Measurements from ENCODE around the gene PARD3. TPM values are rescaled to one million over a fixed set of nuclear protein-coding genes. Genes with fewer than 3 reads are reported as not detected.

PARD3 gene
- total RNA-seq, 4 donors from 2014 or later = 42.6 to 63.6 (median 55.2) TPM

DNA sequence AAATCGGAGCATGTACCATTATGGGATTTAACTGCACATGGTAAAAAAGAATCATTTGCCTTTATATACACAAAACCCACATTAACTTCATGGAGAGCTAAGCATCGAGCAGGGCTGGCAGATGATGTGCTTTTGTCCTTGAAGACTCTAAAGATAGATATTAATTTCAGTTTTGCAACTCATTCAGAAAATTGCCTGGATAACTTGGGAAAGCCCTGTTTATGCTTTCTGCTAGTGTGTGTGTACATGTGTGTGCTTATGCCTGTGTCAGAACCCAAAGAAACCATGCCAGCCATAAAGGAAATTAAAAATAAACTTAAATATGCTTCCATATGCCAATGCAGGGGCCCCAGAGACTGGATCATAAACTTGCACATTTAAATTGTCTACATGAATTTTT lies 640.0 kb downstream of the PARD3 start:
- TF ChIP-seq, protein P1, sequence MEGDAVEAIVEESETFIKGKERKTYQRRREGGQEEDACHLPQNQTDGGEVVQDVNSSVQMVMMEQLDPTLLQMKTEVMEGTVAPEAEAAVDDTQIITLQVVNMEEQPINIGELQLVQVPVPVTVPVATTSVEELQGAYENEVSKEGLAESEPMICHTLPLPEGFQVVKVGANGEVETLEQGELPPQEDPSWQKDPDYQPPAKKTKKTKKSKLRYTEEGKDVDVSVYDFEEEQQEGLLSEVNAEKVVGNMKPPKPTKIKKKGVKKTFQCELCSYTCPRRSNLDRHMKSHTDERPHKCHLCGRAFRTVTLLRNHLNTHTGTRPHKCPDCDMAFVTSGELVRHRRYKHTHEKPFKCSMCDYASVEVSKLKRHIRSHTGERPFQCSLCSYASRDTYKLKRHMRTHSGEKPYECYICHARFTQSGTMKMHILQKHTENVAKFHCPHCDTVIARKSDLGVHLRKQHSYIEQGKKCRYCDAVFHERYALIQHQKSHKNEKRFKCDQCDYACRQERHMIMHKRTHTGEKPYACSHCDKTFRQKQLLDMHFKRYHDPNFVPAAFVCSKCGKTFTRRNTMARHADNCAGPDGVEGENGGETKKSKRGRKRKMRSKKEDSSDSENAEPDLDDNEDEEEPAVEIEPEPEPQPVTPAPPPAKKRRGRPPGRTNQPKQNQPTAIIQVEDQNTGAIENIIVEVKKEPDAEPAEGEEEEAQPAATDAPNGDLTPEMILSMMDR (IDR thresholded peaks at IDR 0.05) = no peak
- TF ChIP-seq POLR2A (IDR thresholded peaks at IDR 0.05) = no peak
- no peak for TF ChIP-seq EP300 (IDR thresholded peaks at IDR 0.05)
- no peaks in the 10 kb centered on the region for H3K27me3 ChIP-seq

DNA sequence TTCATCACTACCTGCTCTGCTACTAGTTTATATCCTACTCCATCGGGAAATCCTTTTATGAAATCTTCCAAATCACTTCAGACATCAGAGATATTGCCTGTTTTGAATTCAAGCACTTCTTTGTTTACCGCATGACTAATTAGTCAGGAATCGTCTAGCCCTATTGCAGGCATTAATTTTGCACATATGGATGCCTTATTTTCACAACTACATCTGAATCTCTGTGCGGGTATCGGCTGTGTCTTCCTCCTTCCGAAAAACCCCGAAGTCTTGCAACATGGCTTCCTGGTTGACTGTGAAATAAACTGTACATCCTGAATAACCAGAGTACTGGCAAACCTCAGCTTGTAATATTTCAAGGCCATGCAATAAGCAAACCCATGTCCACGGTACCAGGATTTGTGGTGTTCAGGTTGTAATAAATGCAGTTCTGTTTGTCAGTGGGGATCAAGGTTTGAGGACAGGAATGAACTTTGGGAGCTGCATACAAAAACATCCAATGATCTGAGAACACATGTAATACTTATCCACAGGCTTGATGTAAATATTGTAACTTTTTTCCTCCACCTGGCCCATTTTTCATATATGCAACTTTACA lies 642.1 kb downstream of the PARD3 start:
- no peaks in the 10 kb centered on the region for H3K36me3 ChIP-seq

More for the DNA sequence above, 640.0 kb downstream of the PARD3 start:
- Histone ChIP-seq H3K4me1 (peaks cover 0 to 5% (median 0%) of the 10 kb centered on the region in 4 donors), H3K36me3 (no peaks in the 10 kb centered on the region), H3K4me3 (no peak overlapping the region), H3K27ac (no peak overlapping the region), H3K9me3 (no peaks in the 10 kb centered on the region)
- no peak for DNase-seq (ENCODE audit: low spot score in 2 of 2)
- WGBS, 2 donors = 85 to 88% methylated on average over 2 of the region's 2 CpGs

DNA sequence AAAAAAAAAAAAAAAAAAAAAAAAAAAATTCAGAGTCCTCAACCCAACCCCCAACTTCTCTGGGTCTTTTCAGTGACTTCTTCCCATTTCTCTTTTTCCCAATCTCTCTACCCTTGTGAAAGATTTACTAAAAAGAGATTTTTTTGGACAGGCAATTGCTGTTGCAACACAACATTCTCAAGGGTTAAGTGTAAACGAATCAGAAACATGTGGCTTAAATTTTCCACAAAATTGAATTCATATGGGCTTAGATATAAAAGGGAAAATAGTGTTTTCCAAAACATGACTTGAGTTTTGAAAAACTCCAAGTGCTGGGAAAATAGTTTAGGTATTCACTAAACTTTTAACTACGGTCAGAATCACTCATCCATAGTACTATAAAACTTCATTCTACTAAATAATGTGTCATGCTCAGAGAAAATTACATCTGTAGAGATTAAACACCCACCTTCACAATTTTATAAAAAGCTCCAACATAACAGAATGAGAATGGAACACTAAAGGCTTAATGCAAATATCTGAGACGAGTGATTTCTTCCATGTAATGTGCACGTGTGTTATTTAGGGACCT lies 643.1 kb downstream of the PARD3 start:
- WGBS, 2 donors = 74 to 76% methylated on average over 4 of the region's 4 CpGs
- Histone ChIP-seq H3K36me3 (no peaks in the 10 kb centered on the region), H3K27me3 (no peaks in the 10 kb centered on the region), H3K4me1 (peaks cover 0 to 13% (median 5%) of the 10 kb centered on the region in 4 donors), H3K9me3 (no peaks in the 10 kb centered on the region), H3K27ac (no peak overlapping the region), H3K4me3 (no peak overlapping the region)
- TF ChIP-seq, protein P1 (IDR thresholded peaks at IDR 0.05) = no peak
- peak in 1 of 2 donors; percentile 51 for TF ChIP-seq EP300 (IDR thresholded peaks at IDR 0.05)
- DNase-seq (ENCODE audit: low spot score in 2 of 2) = no peak

More for the DNA sequence above, 642.1 kb downstream of the PARD3 start:
- no peaks in the 10 kb centered on the region for H3K27me3 ChIP-seq
- TF ChIP-seq POLR2A (IDR thresholded peaks at IDR 0.05) (no peak), EP300 (IDR thresholded peaks at IDR 0.05) (no peak)
- TF ChIP-seq, protein P1 (IDR thresholded peaks at IDR 0.05) = no peak
- DNase-seq (ENCODE audit: low spot score in 2 of 2) = no peak
- 60 to 72% methylated on average over 8 of the region's 8 CpGs for WGBS, 2 donors
- no peak overlapping the region for H3K27ac ChIP-seq
- H3K4me1 ChIP-seq = peaks cover 0 to 17% (median 5%) of the 10 kb centered on the region in 4 donors
- no peak overlapping the region for H3K4me3 ChIP-seq
- H3K9me3 ChIP-seq = no peaks in the 10 kb centered on the region

DNA sequence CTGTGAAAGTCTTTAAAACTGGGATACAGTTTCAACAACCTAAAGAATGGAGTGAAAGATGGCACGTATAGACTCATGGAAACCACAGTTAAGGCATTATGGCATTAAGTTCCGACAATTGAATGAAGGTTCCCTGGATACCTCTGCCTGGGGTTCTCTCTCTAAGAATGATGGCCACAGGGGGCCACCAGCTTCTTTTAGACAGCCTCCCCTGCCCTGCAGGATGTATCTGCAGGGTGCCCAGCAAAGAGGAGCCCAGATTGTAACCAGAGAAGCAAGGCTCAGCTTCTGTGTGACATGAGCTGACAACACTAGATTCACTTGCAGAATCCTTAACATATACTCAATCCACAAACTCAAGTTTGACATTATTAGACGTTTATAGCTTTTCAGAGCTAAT lies 645.4 kb downstream of the PARD3 start:
- H3K9me3 ChIP-seq = no peaks in the 10 kb centered on the region
- H3K27me3 ChIP-seq = no peaks in the 10 kb centered on the region
- H3K27ac ChIP-seq = no peak overlapping the region
- no peak overlapping the region for H3K4me3 ChIP-seq
- DNase-seq (ENCODE audit: low spot score in 2 of 2) = no peak
- WGBS, 2 donors = 88 to 98% methylated on average over 3 of the region's 3 CpGs
- no peaks in the 10 kb centered on the region for H3K36me3 ChIP-seq
- peaks cover 0 to 13% (median 5%) of the 10 kb centered on the region in 4 donors for H3K4me1 ChIP-seq
- TF ChIP-seq, protein P1 (IDR thresholded peaks at IDR 0.05) = no peak
- TF ChIP-seq EP300 (IDR thresholded peaks at IDR 0.05) (no peak), POLR2A (IDR thresholded peaks at IDR 0.05) (no peak)

DNA sequence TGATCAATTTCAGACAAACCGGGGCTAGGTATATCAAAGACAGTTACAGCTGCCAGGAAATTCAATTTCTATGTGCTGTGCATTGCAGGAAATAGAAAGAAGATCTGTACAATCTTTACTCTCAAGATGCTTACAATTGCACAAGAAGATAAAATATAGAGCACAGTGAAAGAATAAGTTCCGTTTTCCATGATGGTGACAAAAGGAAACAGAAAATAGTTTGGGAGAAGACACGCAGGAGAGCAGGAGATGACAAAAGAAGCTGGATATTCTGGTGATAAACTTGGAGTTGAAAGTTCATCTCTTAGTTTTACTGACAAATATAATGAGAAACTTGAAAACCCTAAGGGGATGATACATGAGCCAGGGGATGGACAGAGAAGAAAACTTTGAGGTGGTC lies 646.0 kb downstream of the PARD3 start:
- DNase-seq (ENCODE audit: low spot score in 2 of 2) = no peak
- no peak overlapping the region for H3K27ac ChIP-seq
- H3K36me3 ChIP-seq = no peaks in the 10 kb centered on the region
- no peaks in the 10 kb centered on the region for H3K9me3 ChIP-seq
- peaks cover 0 to 13% (median 5%) of the 10 kb centered on the region in 4 donors for H3K4me1 ChIP-seq
- H3K4me3 ChIP-seq = no peak overlapping the region
- TF ChIP-seq POLR2A (IDR thresholded peaks at IDR 0.05) (no peak), EP300 (IDR thresholded peaks at IDR 0.05) (no peak)
- TF ChIP-seq, protein P1 (IDR thresholded peaks at IDR 0.05) = no peak
- H3K27me3 ChIP-seq = no peaks in the 10 kb centered on the region
- WGBS, 2 donors = 69 to 77% methylated on average over 3 of the region's 3 CpGs
